Activated T-cell treated with anti-CD3 and anti-CD28 coated beads, Interleukin-2, amount 50 U/mL, for 24 hours (primary cell): ENCODE results near the gene BAIAP3.
A peak's percentile ranks its signal among the peaks of the same experiment; 100 is the strongest.

Source experiments
- DNase-seq: peaks from one replicate; pipeline ENCODE4 v3.0.0-alpha.2; 2020
- H3K27ac Mint-ChIP-seq: 2 replicates; pipeline ENCODE4 v1.8.0; 2020; ENCODE audit warnings: mild to moderate bottlenecking, mixed read lengths
- H3K27me3 Mint-ChIP-seq: 2 replicates; pipeline ENCODE4 v1.8.0; 2020; ENCODE audit warnings: mixed read lengths
- H3K36me3 Mint-ChIP-seq: 2 replicates; pipeline ENCODE4 v1.8.0; 2020; ENCODE audit warnings: low read depth, mixed read lengths
- H3K4me1 Mint-ChIP-seq: 2 replicates; pipeline ENCODE4 v1.8.0; 2020; ENCODE audit warnings: low read depth, mixed read lengths
- H3K4me3 Mint-ChIP-seq: 2 replicates; pipeline ENCODE4 v1.8.0; 2020; ENCODE audit warnings: mild to moderate bottlenecking, moderate library complexity, mixed read lengths
- H3K9me3 Mint-ChIP-seq: 2 replicates; pipeline ENCODE4 v1.8.0; 2020; ENCODE audit warnings: mixed read lengths

BAIAP3 gene

GRCh38 chr16:1381612-1382406 lies 48.4 kb downstream of the BAIAP3 start:
- H3K27ac Mint-ChIP-seq: no peak overlapping the region
- peaks cover 29% of the 10 kb centered on the region for H3K36me3 Mint-ChIP-seq
- no peaks in the 10 kb centered on the region for H3K9me3 Mint-ChIP-seq
- no peak overlapping the region for H3K4me3 Mint-ChIP-seq
- DNase-seq: no peak
- H3K27me3 Mint-ChIP-seq: no peaks in the 10 kb centered on the region
- peaks cover 20% of the 10 kb centered on the region for H3K4me1 Mint-ChIP-seq

- Mint-ChIP-seq H3K27me3 (no peaks in the 10 kb centered on the region), H3K4me1 (peaks cover 9% of the 10 kb centered on the region), H3K9me3 (no peaks in the 10 kb centered on the region), H3K36me3 (peaks cover 20% of the 10 kb centered on the region), H3K27ac (no peak overlapping the region), H3K4me3 (no peak overlapping the region)
- no peak for DNase-seq
Observed at GRCh38 chr16:1383556-1383955, 50.1 kb downstream of the BAIAP3 start.

GRCh38 chr16:1385232-1385631 lies 51.8 kb downstream of the BAIAP3 start:
- Mint-ChIP-seq H3K27me3 (no peaks in the 10 kb centered on the region), H3K4me3 (no peak overlapping the region), H3K4me1 (peaks cover under 1% of the 10 kb centered on the region), H3K27ac (no peak overlapping the region), H3K9me3 (no peaks in the 10 kb centered on the region), H3K36me3 (peaks cover 23% of the 10 kb centered on the region)
- DNase-seq: no peak

- H3K27ac Mint-ChIP-seq: no peak overlapping the region
- H3K36me3 Mint-ChIP-seq: peaks cover 28% of the 10 kb centered on the region
- H3K4me1 Mint-ChIP-seq: no peaks in the 10 kb centered on the region
Observed at GRCh38 chr16:1387331-1387730, 53.9 kb downstream of the BAIAP3 start.

GRCh38 chr16:1389762-1390161 lies 56.3 kb downstream of the BAIAP3 start:
- H3K27ac Mint-ChIP-seq: no peak overlapping the region
- H3K4me3 Mint-ChIP-seq: no peak overlapping the region
- peaks cover 40% of the 10 kb centered on the region for H3K36me3 Mint-ChIP-seq
- no peaks in the 10 kb centered on the region for H3K27me3 Mint-ChIP-seq
- H3K4me1 Mint-ChIP-seq: no peaks in the 10 kb centered on the region
- H3K9me3 Mint-ChIP-seq: no peaks in the 10 kb centered on the region
- DNase-seq: no peak

More at GRCh38 chr16:1387331-1387730, 53.9 kb downstream of the BAIAP3 start:
- no peak for DNase-seq
- Mint-ChIP-seq H3K4me3 (no peak overlapping the region), H3K9me3 (no peaks in the 10 kb centered on the region), H3K27me3 (no peaks in the 10 kb centered on the region)

- Mint-ChIP-seq H3K9me3 (no peaks in the 10 kb centered on the region), H3K27me3 (no peaks in the 10 kb centered on the region), H3K36me3 (peaks cover 37% of the 10 kb centered on the region), H3K4me1 (no peaks in the 10 kb centered on the region), H3K4me3 (no peak overlapping the region), H3K27ac (peak overlapping the region; percentile 18)
- DNase-seq: no peak
Observed at GRCh38 chr16:1390239-1390779, 56.9 kb downstream of the BAIAP3 start.

GRCh38 chr16:1392826-1393225 lies 59.4 kb downstream of the BAIAP3 start:
- no peaks in the 10 kb centered on the region for H3K4me1 Mint-ChIP-seq
- no peaks in the 10 kb centered on the region for H3K9me3 Mint-ChIP-seq
- H3K4me3 Mint-ChIP-seq: no peak overlapping the region
- no peak for DNase-seq
- no peak overlapping the region for H3K27ac Mint-ChIP-seq
- H3K27me3 Mint-ChIP-seq: no peaks in the 10 kb centered on the region
- peaks cover 39% of the 10 kb centered on the region for H3K36me3 Mint-ChIP-seq

GRCh38 chr16:1393613-1394176 lies 60.2 kb downstream of the BAIAP3 start:
- H3K27me3 Mint-ChIP-seq: no peaks in the 10 kb centered on the region
- no peak for DNase-seq
- no peaks in the 10 kb centered on the region for H3K9me3 Mint-ChIP-seq
- no peaks in the 10 kb centered on the region for H3K4me1 Mint-ChIP-seq
- H3K4me3 Mint-ChIP-seq: no peak overlapping the region
- no peak overlapping the region for H3K27ac Mint-ChIP-seq
- peaks cover 48% of the 10 kb centered on the region for H3K36me3 Mint-ChIP-seq

- H3K9me3 Mint-ChIP-seq: no peaks in the 10 kb centered on the region
- no peak overlapping the region for H3K27ac Mint-ChIP-seq
- H3K4me3 Mint-ChIP-seq: no peak overlapping the region
Observed at GRCh38 chr16:1394367-1394951, 61.0 kb downstream of the BAIAP3 start.

GRCh38 chr16:1395444-1396031 lies 62.1 kb downstream of the BAIAP3 start:
- Mint-ChIP-seq H3K9me3 (no peaks in the 10 kb centered on the region), H3K27ac (no peak overlapping the region), H3K4me1 (no peaks in the 10 kb centered on the region), H3K4me3 (no peak overlapping the region), H3K36me3 (peaks cover 49% of the 10 kb centered on the region), H3K27me3 (no peaks in the 10 kb centered on the region)
- no peak for DNase-seq

More at GRCh38 chr16:1394367-1394951, 61.0 kb downstream of the BAIAP3 start:
- no peak for DNase-seq
- no peaks in the 10 kb centered on the region for H3K27me3 Mint-ChIP-seq
- no peaks in the 10 kb centered on the region for H3K4me1 Mint-ChIP-seq
- peaks cover 50% of the 10 kb centered on the region for H3K36me3 Mint-ChIP-seq

GRCh38 chr16:1397779-1398178 lies 64.3 kb downstream of the BAIAP3 start:
- Mint-ChIP-seq H3K4me3 (no peak overlapping the region), H3K4me1 (no peaks in the 10 kb centered on the region), H3K27me3 (no peaks in the 10 kb centered on the region)

GRCh38 chr16:1398351-1398750 lies 64.9 kb downstream of the BAIAP3 start:
- Mint-ChIP-seq H3K9me3 (no peaks in the 10 kb centered on the region), H3K36me3 (peaks cover 41% of the 10 kb centered on the region), H3K4me1 (no peaks in the 10 kb centered on the region), H3K27me3 (no peaks in the 10 kb centered on the region), H3K27ac (no peak overlapping the region), H3K4me3 (no peak overlapping the region)
- DNase-seq: no peak

More at GRCh38 chr16:1397779-1398178, 64.3 kb downstream of the BAIAP3 start:
- H3K36me3 Mint-ChIP-seq: peaks cover 43% of the 10 kb centered on the region
- no peaks in the 10 kb centered on the region for H3K9me3 Mint-ChIP-seq
- DNase-seq: no peak
- H3K27ac Mint-ChIP-seq: no peak overlapping the region
